ENCODE data around the gene HDLBP. TPM values are rescaled to one million over a fixed set of nuclear protein-coding genes. Genes with fewer than 3 reads are reported as not detected.

Gene HDLBP
- total RNA-seq, 1 donor from 2014 or later, result 989 TPM

GRCh38 chr2:241344925-241345651 is 29.6 kb upstream of the HDLBP start:
- no peak overlapping the region for H3K4me3 Mint-ChIP-seq (ENCODE audit: unreplicated experiment)
- no peaks in the 10 kb centered on the region for H3K9me3 Mint-ChIP-seq (ENCODE audit: low read depth)
- H3K4me1 Mint-ChIP-seq (ENCODE audit: low read depth), result peaks cover 5% of the 10 kb centered on the region
- no peak for TF ChIP-seq CTCF (IDR thresholded peaks at IDR 0.05)
- peaks cover 48% of the 10 kb centered on the region for H3K36me3 Mint-ChIP-seq (ENCODE audit: low read depth)
- H3K27ac Mint-ChIP-seq (ENCODE audit: unreplicated experiment), result no peak overlapping the region
- DNase-seq (ENCODE audit: low spot score), result no peak
- no peaks in the 10 kb centered on the region for H3K27me3 Mint-ChIP-seq (ENCODE audit: low read depth)

DNA sequence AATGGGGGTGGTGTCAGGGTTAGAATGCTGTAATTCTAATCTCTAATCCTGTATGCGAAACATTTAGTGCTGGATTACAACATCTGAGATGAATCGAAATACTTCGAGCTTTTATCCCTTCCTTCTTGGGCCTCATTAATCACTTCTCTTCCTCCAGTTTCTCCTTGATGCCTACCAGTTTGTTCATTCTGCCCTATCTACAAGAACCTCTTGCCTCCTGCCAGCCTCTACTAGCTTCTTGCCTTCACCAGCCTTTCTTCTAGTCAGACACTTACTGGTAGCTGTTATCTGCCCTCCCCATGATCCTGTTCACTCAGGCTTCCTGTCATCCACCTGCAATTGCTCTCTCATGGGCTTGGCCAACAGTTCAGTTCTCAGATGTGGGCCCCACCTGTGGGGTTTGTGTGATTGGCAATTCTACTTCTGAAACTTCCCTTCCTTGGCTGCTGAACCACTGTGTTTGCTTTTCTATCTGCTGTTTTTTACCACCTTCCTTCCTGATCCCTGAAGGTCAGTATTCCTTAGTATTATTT is 25.2 kb upstream of the HDLBP start:
- no peak for TF ChIP-seq CTCF (IDR thresholded peaks at IDR 0.05)
- no peaks in the 10 kb centered on the region for H3K9me3 Mint-ChIP-seq (ENCODE audit: low read depth)
- peak overlapping the region; percentile 65 for H3K27ac Mint-ChIP-seq (ENCODE audit: unreplicated experiment)
- peaks cover 50% of the 10 kb centered on the region for H3K36me3 Mint-ChIP-seq (ENCODE audit: low read depth)
- no peak for DNase-seq (ENCODE audit: low spot score)
- no peak overlapping the region for H3K4me3 Mint-ChIP-seq (ENCODE audit: unreplicated experiment)
- peaks cover 15% of the 10 kb centered on the region for H3K4me1 Mint-ChIP-seq (ENCODE audit: low read depth)
- no peaks in the 10 kb centered on the region for H3K27me3 Mint-ChIP-seq (ENCODE audit: low read depth)

DNA sequence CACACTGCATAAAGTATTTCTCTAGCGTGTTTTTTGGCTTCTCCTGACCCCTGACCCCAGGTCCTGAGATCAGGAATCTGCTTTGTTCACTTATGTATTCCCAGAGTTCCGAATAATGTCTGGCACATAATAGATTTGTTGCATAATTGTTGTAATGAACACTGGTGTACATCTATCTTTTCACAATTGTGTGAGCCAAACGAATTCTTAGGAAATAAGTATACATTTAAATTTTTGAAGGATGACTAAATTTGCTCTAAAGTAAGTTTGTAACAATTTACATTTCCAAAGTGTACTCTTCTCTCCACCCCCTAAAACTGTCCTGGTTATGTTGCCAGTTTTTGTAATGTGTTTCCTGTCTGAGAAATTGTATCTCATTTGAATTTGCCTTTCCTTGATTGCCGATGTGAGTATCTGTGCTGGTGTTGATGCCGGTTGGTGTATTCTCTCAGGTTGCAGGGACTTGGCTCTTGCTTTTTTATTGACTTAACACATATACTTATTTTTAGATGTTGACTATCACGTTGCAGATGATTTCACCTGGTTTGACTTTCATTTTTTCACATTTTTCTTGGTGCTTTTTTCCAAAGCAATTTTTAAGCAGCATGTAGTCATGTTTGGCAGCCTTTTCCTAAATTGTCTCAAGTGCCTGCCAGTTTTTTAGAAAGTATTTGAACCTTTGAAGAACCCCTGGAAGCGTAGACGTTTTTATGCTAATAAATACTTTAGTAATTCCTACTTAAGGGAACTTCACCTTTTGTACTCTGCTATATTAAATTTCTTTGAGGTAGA is 24.6 kb upstream of the HDLBP start:
- Mint-ChIP-seq H3K27ac (ENCODE audit: unreplicated experiment) (no peak overlapping the region), H3K27me3 (ENCODE audit: low read depth) (no peaks in the 10 kb centered on the region), H3K4me1 (ENCODE audit: low read depth) (peaks cover 15% of the 10 kb centered on the region), H3K9me3 (ENCODE audit: low read depth) (no peaks in the 10 kb centered on the region), H3K36me3 (ENCODE audit: low read depth) (peaks cover 50% of the 10 kb centered on the region), H3K4me3 (ENCODE audit: unreplicated experiment) (no peak overlapping the region)
- no peak for TF ChIP-seq CTCF (IDR thresholded peaks at IDR 0.05)
- DNase-seq (ENCODE audit: low spot score), result no peak

GRCh38 chr2:241334813-241335212 is 19.3 kb upstream of the HDLBP start:
- no peak for DNase-seq (ENCODE audit: low spot score)
- TF ChIP-seq CTCF (IDR thresholded peaks at IDR 0.05), result no peak
- no peak overlapping the region for H3K4me3 Mint-ChIP-seq (ENCODE audit: unreplicated experiment)
- no peaks in the 10 kb centered on the region for H3K27me3 Mint-ChIP-seq (ENCODE audit: low read depth)
- peaks cover 30% of the 10 kb centered on the region for H3K36me3 Mint-ChIP-seq (ENCODE audit: low read depth)
- no peak overlapping the region for H3K27ac Mint-ChIP-seq (ENCODE audit: unreplicated experiment)
- peaks cover 7% of the 10 kb centered on the region for H3K4me1 Mint-ChIP-seq (ENCODE audit: low read depth)
- no peaks in the 10 kb centered on the region for H3K9me3 Mint-ChIP-seq (ENCODE audit: low read depth)

GRCh38 chr2:241330616-241330981 is 15.1 kb upstream of the HDLBP start:
- TF ChIP-seq CTCF (IDR thresholded peaks at IDR 0.05), result no peak
- Mint-ChIP-seq H3K27me3 (ENCODE audit: low read depth) (no peaks in the 10 kb centered on the region), H3K4me3 (ENCODE audit: unreplicated experiment) (no peak overlapping the region), H3K9me3 (ENCODE audit: low read depth) (no peaks in the 10 kb centered on the region), H3K27ac (ENCODE audit: unreplicated experiment) (peak overlapping the region; percentile 61), H3K4me1 (ENCODE audit: low read depth) (peaks cover 5% of the 10 kb centered on the region), H3K36me3 (ENCODE audit: low read depth) (peaks cover 30% of the 10 kb centered on the region)
- DNase-seq (ENCODE audit: low spot score), result no peak

Data from chondrocyte (in vitro differentiated cells).